ENCODE results near the gene NFIC. TPM values are rescaled to one million over a fixed set of nuclear protein-coding genes. Genes with fewer than 3 reads are reported as not detected.
A peak's percentile ranks its signal among the peaks of the same experiment; 100 is the strongest.

The NFIC gene
- polyA plus RNA-seq, 2 of the 4 experiments (the other 2 are of a cell fraction), result 2.6 to 34.9 TPM

DNA sequence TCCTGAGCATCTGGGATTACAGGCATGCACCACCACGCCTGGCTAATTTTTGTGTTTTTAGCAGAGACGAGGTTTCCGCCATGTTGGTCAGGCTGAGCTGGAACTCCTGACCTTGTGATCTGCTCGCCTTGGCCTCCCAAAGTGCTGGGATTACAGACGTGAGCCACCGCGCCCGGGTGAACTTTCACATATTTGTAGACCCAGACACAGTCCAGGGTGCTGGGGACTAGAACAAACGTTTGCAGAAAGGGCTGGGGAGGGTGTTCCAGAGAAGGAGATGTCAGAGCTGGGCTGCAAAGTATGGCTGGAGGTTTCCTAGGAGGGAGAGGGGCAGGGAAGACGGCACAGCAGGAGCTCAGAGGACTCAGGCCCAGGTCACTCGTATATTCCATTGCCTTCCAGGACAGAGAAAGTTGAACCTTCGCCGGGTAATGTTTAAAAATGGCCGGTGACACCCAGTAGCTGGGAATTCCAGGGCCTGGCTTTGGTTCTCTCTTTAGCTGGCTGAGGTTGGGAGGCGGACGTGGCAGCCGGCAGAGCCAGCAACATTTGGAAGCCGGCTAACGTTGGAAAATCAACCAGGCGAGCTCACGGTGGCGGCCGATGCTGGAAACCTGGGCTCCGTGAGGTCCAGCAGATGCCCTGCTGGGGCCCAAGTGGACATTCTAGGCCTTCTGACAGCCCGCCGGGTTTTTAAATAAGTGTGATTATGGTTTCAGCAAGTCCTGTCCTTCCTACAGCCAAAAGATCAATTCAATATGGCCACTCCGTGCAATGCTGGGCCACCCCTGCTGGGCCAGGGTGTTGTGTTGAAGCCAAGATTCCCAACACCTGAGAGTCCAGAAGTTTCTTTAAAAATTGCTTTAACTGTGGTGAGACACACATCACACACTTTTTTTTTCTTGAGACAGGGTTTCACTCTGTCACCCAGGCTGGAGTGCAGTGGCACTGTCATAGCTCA is 41.5 kb downstream of the NFIC start (continued):
- TF ChIP-seq, protein P1, sequence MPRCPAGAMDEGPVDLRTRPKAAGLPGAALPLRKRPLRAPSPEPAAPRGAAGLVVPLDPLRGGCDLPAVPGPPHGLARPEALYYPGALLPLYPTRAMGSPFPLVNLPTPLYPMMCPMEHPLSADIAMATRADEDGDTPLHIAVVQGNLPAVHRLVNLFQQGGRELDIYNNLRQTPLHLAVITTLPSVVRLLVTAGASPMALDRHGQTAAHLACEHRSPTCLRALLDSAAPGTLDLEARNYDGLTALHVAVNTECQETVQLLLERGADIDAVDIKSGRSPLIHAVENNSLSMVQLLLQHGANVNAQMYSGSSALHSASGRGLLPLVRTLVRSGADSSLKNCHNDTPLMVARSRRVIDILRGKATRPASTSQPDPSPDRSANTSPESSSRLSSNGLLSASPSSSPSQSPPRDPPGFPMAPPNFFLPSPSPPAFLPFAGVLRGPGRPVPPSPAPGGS (IDR thresholded peaks at IDR 0.05), result no peak
- TF ChIP-seq ESRRA (IDR thresholded peaks at IDR 0.05; ENCODE audit: borderline replicate concordance, low read length) (no peak), CEBPB (IDR thresholded peaks at IDR 0.05) (no peak), FOXS1 (CRISPR knock-in tag; IDR thresholded peaks at IDR 0.05) (no peak), EHF (CRISPR knock-in tag; IDR thresholded peaks at IDR 0.05) (no peak), GATA3 (IDR thresholded peaks at IDR 0.05; ENCODE audit: borderline replicate concordance) (no peak), RNF2 (IDR thresholded peaks at IDR 0.05; ENCODE audit: borderline replicate concordance, low read depth) (no peak)
- TF ChIP-seq, protein P2, sequence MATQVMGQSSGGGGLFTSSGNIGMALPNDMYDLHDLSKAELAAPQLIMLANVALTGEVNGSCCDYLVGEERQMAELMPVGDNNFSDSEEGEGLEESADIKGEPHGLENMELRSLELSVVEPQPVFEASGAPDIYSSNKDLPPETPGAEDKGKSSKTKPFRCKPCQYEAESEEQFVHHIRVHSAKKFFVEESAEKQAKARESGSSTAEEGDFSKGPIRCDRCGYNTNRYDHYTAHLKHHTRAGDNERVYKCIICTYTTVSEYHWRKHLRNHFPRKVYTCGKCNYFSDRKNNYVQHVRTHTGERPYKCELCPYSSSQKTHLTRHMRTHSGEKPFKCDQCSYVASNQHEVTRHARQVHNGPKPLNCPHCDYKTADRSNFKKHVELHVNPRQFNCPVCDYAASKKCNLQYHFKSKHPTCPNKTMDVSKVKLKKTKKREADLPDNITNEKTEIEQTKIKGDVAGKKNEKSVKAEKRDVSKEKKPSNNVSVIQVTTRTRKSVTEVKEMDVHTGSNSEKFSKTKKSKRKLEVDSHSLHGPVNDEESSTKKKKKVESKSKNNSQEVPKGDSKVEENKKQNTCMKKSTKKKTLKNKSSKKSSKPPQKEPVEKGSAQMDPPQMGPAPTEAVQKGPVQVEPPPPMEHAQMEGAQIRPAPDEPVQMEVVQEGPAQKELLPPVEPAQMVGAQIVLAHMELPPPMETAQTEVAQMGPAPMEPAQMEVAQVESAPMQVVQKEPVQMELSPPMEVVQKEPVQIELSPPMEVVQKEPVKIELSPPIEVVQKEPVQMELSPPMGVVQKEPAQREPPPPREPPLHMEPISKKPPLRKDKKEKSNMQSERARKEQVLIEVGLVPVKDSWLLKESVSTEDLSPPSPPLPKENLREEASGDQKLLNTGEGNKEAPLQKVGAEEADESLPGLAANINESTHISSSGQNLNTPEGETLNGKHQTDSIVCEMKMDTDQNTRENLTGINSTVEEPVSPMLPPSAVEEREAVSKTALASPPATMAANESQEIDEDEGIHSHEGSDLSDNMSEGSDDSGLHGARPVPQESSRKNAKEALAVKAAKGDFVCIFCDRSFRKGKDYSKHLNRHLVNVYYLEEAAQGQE (IDR thresholded peaks at IDR 0.05), result no peak

DNA sequence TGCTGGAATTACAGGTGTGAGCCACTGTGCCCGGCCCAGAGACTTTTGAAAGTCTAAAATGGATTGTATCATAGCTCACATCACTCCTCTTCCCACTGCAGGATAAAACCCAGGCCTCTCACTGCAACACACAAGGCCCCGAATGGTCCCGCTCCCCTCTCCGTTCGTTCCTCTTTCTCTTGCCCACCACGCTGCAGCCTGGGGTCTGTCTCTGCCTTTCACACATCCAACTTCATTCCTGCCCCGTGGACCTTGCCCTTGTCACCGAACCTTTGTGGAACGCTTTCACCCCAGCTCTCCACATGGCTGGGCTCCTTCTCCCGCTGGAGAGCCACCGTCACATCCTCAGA is 42.6 kb downstream of the NFIC start:
- peak overlapping the region in 1 of 2 experiments; percentile 33; a peak in 1 of 6 replicates for H3K27ac ChIP-seq
- 92% methylated on average over 11 of the region's 11 CpGs for WGBS (ENCODE audit: missing lambda C conversion rate)
- FAIRE-seq, result no peak
- TF ChIP-seq KDM5A (IDR thresholded peaks at IDR 0.05) (no peak), HOXB13 (CRISPR knock-in tag; IDR thresholded peaks at IDR 0.05; ENCODE audit: low read depth) (no peak), PHF8 (IDR thresholded peaks at IDR 0.05; ENCODE audit: borderline replicate concordance, low read depth) (no peak), EP300 (IDR thresholded peaks at IDR 0.05) (no peak), SREBF2 (IDR thresholded peaks at IDR 0.05) (no peak), RAD21 (conservative IDR thresholded peaks at IDR 0.05 in 1 of 2, IDR thresholded peaks at IDR 0.05 in 1 of 2) (no peak), POLR2AphosphoS2 (conservative IDR thresholded peaks at IDR 0.05; ENCODE audit: low read length) (no peak), FOXS1 (CRISPR knock-in tag; IDR thresholded peaks at IDR 0.05) (no peak), KDM1A (IDR thresholded peaks at IDR 0.05; ENCODE audit: low read depth) (no peak), FOSL2 (IDR thresholded peaks at IDR 0.05) (no peak), FOSL2 (CRISPR knock-in tag; IDR thresholded peaks at IDR 0.05) (no peak), EHMT2 (IDR thresholded peaks at IDR 0.05; ENCODE audit: low read depth) (no peak), HEYL (CRISPR knock-in tag; IDR thresholded peaks at IDR 0.05) (no peak), HOXB5 (CRISPR knock-in tag; IDR thresholded peaks at IDR 0.05) (no peak), RCOR1 (IDR thresholded peaks at IDR 0.05; ENCODE audit: low read depth, low read length) (no peak)
- TF ChIP-seq, protein P2 (IDR thresholded peaks at IDR 0.05), result no peak
- TF ChIP-seq, protein P3, sequence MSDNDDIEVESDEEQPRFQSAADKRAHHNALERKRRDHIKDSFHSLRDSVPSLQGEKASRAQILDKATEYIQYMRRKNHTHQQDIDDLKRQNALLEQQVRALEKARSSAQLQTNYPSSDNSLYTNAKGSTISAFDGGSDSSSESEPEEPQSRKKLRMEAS (IDR thresholded peaks at IDR 0.05), result no peak
- TF ChIP-seq, protein P4, sequence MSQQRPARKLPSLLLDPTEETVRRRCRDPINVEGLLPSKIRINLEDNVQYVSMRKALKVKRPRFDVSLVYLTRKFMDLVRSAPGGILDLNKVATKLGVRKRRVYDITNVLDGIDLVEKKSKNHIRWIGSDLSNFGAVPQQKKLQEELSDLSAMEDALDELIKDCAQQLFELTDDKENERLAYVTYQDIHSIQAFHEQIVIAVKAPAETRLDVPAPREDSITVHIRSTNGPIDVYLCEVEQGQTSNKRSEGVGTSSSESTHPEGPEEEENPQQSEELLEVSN (IDR thresholded peaks at IDR 0.05; ENCODE audit: borderline replicate concordance, low read depth), result no peak
- TF ChIP-seq, protein P5, sequence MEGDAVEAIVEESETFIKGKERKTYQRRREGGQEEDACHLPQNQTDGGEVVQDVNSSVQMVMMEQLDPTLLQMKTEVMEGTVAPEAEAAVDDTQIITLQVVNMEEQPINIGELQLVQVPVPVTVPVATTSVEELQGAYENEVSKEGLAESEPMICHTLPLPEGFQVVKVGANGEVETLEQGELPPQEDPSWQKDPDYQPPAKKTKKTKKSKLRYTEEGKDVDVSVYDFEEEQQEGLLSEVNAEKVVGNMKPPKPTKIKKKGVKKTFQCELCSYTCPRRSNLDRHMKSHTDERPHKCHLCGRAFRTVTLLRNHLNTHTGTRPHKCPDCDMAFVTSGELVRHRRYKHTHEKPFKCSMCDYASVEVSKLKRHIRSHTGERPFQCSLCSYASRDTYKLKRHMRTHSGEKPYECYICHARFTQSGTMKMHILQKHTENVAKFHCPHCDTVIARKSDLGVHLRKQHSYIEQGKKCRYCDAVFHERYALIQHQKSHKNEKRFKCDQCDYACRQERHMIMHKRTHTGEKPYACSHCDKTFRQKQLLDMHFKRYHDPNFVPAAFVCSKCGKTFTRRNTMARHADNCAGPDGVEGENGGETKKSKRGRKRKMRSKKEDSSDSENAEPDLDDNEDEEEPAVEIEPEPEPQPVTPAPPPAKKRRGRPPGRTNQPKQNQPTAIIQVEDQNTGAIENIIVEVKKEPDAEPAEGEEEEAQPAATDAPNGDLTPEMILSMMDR (IDR thresholded peaks at IDR 0.05), result no peak
- no peak for ATAC-seq
- DNase-seq (ENCODE audit: low read depth in 1 of 2, low spot score in 1 of 2), result no peak
- no peak overlapping the region for H3K4me2 ChIP-seq
- ChIA-PET CTCF (interaction anchor here (1.1 to 1.5 kb wide), 2 partner anchors 12 to 45 kb away, joined by 3 read pairs; no protein-coding TSS in a partner anchor), POLR2A (no interaction called here)
- H3K4me1 ChIP-seq, result peaks cover 12% of the 10 kb centered on the region
- no peak overlapping the region for H3K4me3 ChIP-seq
- H3K9me3 ChIP-seq, result no peaks in the 10 kb centered on the region

All from A549 (cell line).